Left ventricle myocardium superior (tissue), 1 donor: Measurements from ENCODE around the gene FBXW10B. TPM values are rescaled to one million over a fixed set of nuclear protein-coding genes. Genes with fewer than 3 reads are reported as not detected.
"Not testable (repeated sequence)": the region's sequence is repeated elsewhere in the genome, so short reads cannot be mapped to it uniquely, and the experiment has no call there.

Experiments
- ATAC-seq: fragments of 200-7000 bp; cut with Tn5 transposase; one replicate; pipeline ENCODE4 v1.9.1; 2020; ENCODE audit warnings: mild to moderate bottlenecking, moderate library complexity
- DNase-seq: peaks from one replicate; pipeline ENCODE4 v3.0.0-alpha.2; 2020
- intact Hi-C: fragments of 100-400 bp; cut with micrococcal nuclease; formaldehyde crosslinking; loops from one replicate; pipeline ENCODE4 v1.11.0; 2022
- total RNA-seq: library from RNA; stranded (reverse); fragmentation: NEBNext Ultra II Directional; extraction: Animal tissue kit (Norgen Biotek cat#: 25700); gene quantifications from one replicate; pipeline ENCODE4 v1.2.1, GENCODE V29; 2021
- donor health status: DM: no; HTN: yes; CAD: no; lungs with severe emphysema.

FBXW10B gene
- total RNA-seq, 1 donor from 2014 or later, result 0.35 TPM

DNA sequence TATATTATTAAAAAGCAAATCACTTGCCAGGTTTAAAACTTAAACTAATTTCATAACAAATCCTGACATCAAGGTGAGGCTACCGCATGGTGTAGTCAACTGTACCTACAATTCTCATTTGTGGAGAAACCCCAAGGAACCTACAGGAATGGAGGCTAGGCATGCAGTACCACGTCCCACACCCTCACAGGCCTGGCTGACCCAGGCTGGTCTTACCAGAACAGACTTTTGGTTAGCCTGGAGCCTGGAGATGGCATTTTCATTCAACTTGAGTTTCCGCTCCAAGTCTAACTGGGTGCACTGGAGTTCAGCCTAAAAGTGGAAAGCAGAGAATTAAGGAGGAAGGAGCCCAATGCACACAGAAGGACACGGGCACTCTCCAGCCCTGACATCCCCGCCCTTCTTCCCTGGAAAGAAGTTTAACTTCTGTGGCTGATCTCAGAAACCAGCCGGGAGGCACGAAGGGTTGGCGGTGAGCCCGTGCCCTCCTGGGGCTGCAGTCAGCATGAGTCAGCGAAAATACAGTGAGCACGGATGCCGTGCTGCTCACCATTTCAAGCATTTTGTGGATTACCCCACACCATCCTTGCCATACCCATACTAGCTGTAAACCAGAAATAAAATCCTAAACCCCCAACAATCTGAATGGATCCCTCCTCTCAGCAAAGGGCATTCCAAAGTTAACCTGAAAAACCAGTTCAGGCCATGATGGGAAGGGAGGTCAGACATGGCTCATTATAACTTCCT, 23.2 kb upstream of the FBXW10B start:
- peak; percentile 74 for ATAC-seq
- intact Hi-C loops, DNase-seq: not testable (repeated sequence)

DNA sequence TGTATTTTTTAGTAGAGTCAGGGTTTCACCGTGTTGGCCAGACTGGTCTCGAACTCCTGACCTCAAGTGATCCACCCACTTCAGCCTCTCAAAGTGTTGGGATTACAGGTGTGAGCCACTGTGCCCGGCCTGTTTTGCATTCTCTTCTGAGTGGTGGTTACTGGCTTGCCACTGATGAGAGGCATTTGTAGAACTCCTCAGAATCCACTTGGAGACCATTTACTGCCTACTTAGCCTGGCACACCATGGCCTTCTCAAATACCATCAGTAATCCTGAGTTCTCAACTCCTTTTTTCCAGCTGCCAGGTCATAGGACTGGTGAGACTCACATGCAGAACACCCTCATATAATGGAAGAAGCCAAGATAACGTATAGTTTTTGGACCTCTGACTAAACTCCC, 22.5 kb upstream of the FBXW10B start:
- ATAC-seq, DNase-seq, intact Hi-C loops: not testable (repeated sequence)

DNA sequence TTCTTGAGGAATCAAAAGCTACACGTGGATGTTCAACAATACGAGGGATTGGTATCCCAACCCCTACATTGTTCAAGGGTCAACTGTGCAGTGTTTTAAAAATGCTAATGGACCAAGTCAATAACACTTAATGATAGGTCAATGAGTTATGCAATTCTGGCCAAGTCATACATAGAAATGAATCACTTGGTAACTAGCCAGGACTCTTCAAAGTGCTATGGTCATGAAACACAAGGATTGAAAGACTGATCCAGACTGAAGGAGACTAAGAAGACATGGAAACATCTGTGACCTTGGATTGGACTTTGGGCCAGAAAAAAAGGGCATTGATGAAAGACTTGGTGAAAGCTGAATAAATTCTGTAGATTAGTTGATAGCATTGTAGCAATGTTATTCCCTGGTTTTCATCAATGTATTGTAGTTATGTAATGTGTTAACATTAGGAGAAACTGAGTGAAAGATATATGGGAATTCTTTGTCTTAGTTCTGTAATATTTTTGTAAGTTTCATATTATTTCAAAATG, 11.5 kb upstream of the FBXW10B start:
- ATAC-seq, intact Hi-C loops, DNase-seq: not testable (repeated sequence)

DNA sequence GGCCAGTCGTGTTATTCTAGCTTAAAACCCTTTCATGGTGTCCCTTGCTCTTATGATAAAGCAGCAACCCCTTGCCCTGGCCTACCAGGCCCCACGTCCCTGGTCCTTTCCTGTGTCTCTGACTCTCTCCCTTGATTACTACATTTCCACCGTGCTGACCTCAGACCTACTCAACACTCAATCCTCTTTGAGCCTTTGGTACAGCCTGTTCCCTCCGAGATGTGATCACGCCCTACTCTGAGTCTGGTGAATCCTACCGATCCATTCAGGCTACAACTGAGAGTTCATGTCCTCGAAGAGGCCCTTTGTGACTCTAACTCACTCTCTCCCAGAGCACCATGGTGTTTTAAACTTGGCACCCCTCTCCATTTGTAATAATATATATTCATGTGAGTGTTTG, 10.5 kb upstream of the FBXW10B start:
- DNase-seq, intact Hi-C loops: not testable (repeated sequence)
- ATAC-seq, result peak; percentile 37

GRCh38 chr17:15623661-15624209, 4.2 kb upstream of the FBXW10B start:
- DNase-seq, intact Hi-C loops, ATAC-seq: not testable (repeated sequence)

DNA sequence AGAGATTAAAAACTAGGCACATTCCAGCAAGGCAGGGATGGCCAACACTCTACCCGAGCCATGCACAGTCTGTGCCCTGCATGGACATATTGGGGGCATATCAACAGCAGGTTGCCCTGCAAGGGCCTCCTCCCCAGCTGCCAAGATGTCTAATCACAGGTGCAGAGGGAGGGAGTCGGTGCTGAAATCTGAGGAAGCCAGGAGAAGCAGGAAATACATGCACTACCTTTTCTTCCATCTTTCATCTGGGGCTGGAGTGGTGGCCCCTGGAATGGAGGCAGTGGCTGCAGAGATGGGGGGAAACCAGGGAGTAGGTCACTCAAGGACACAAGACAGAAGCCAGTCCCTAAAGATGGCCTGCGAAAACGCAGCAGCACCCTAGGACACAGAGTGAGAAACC, 3.8 kb upstream of the FBXW10B start:
- DNase-seq, ATAC-seq, intact Hi-C loops: not testable (repeated sequence)

DNA sequence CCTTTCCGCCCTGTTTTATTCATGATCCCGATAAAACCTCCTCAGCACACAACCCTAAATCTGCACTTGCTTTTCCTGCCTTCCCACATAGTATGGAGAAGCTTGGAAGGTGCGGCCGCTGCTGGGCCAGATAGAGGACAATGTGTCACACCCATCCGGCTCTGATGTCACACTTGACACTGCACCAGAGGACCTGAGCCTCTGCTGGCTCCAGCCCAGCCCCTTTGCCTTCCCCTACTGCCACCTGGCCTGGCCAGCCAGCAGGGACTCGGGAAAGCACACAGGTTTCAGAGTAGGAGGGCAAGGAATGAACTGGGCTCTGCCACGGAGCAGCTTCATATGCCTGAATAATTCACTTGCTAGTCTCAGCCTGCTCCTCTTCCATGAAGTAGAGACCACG, 2.6 kb upstream of the FBXW10B start:
- intact Hi-C loops, DNase-seq: not testable (repeated sequence)
- peak; percentile 50 for ATAC-seq

GRCh38 chr17:15616828-15617227, 2.7 kb downstream of the FBXW10B start:
- DNase-seq, ATAC-seq, intact Hi-C loops: not testable (repeated sequence)

DNA sequence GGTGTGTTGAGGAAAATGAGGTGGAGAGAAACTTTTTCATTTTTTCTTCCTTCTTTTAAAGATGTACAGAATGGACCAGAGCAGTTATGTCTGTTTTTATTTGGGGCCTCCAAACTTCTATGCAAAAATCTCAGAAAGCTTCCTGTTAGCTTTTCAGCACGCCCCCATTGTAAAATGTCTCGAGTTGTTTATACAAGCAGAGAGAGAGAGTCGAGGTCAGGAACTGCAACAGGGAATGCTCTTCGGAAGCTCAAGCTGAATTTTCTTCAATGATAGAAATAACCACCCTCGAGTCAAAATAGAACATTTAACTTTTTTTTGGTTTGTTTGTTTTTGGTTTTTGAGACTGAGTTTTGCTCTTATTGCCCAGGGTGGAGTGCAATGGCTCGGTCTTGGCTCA, 3.7 kb downstream of the FBXW10B start:
- ATAC-seq, DNase-seq, intact Hi-C loops: not testable (repeated sequence)

GRCh38 chr17:15613111-15613510, 6.4 kb downstream of the FBXW10B start:
- ATAC-seq, intact Hi-C loops, DNase-seq: not testable (repeated sequence)

DNA sequence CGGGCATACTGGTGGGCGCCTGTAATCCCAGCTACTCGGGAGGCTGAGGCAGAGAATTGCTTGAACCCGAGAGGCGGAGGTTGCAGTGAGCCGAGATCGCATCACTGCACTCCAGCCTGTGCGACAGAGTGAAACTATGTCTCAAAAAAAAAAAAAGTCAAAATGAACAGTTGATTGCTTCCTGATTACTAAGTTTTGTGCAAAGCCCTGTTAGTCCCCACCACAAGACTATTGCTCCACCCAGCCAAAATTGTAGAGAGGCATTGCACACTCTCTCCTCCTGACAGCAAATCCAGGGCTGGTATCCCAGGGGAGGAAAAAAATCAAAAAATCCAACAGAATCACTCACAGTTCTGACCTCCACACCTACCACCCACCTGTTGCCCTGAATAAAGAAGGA, 26.5 kb downstream of the FBXW10B start:
- intact Hi-C loops, ATAC-seq: not testable (repeated sequence)

DNA sequence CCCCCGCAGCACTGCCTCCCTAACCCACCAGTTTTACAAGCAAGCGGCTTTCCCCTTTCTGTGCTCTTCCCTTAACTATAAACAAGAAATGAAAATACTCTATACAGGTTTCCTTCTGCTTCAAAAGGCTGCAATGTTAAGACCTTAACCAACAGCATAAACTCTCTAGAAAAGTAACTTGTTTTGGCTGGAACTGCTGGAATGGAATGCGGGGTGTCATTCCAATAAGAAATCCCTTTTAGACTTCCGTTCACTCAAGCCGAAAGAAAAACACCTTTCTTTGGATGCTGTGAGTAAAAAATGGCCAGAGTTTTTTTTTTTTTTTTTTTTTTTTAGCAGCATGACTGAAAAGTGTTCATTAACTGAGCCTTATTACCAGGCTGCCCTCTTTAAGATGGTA, 27.5 kb downstream of the FBXW10B start:
- intact Hi-C loops, ATAC-seq, DNase-seq: not testable (repeated sequence)

More for the DNA sequence above, 26.5 kb downstream of the FBXW10B start:
- not testable (repeated sequence) for DNase-seq

DNA sequence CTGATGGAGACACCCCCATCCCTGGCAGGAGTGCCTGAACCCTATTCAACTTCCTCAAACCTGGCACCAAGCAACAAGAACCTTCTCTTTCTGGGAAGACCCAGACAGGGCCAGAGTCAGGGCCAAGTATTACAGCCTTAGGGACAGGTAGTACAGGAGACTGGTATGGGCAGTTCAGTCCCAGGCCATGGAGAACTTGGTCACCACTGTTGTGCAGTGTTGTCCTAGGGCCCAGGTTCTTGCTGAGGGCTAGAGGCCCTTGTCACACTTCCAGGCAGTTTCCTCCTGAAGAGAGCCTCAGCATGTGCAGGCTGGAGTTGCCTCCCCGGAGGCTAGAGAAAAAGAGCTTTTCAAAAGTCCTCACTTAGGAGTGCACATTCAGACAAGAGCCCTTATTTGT, 28.7 kb downstream of the FBXW10B start:
- ATAC-seq, intact Hi-C loops, DNase-seq: not testable (repeated sequence)

DNA sequence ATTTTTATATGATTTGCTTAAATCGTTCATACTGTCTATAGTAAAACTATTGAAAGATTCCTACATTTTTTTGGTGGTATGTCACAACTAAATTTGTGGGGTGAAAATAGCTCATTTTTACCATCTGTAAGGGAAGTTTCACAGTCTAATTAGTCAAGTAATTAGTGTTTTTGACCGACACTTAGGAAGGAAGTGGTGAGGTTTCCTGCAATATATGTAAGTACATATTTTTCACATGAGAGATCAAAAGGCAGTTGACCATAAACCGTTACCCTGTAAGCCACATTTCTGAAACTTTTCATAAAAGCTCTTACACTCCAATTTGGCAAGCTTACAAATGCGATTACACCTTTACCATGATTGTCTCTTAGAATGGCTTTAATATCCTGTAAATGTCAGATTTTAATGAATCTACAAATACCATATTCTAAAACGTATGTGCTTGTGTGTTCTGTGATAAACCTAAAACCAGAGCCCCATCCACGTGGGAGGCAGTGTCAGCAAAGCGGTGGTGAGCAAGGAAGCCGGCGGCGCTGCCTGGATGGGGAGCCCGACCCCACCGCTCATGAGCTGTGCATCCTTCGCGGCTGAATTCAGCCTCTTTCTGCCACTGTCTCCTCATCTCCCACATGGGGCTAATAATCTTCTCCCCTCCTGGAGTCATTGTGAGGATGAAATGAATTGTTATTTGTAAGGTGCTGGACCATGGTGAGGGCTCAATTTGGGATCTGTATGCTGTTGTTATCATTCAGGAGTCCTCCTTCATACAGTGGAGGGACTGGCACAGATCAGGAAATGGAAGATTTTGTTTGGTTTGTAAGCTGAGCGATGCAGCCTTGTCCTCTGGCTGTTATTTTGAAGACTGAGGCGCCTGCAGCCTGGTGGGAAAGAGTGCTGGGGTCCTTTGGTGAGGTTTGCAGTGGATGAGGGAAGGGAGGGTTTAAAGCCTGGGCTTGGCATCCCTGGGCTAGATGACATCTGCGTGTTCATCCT, 29.7 kb downstream of the FBXW10B start:
- intact Hi-C loops, ATAC-seq, DNase-seq: not testable (repeated sequence)

- ATAC-seq, intact Hi-C loops, DNase-seq: not testable (repeated sequence)
Measured at GRCh38 chr17:15588017-15588416, 31.5 kb downstream of the FBXW10B start.

- ATAC-seq, intact Hi-C loops, DNase-seq: not testable (repeated sequence)
Measured at GRCh38 chr17:15583313-15583712, 36.2 kb downstream of the FBXW10B start.

- DNase-seq, intact Hi-C loops: not testable (repeated sequence)
- ATAC-seq, result peak; percentile 35
Measured at GRCh38 chr17:15581462-15581861, 38.0 kb downstream of the FBXW10B start.

- intact Hi-C loops, DNase-seq, ATAC-seq: not testable (repeated sequence)
Measured at GRCh38 chr17:15576848-15577247, 42.7 kb downstream of the FBXW10B start.

- DNase-seq, intact Hi-C loops: not testable (repeated sequence)
- peak; percentile 89 for ATAC-seq
Measured at GRCh38 chr17:15574660-15575059, 44.8 kb downstream of the FBXW10B start.
